Esophagus squamous epithelium (tissue), 4 donors: ENCODE data around the gene SFMBT1.

Experiments
- CTCF ChIP-seq, 6 experiments: fragments of 450-650 bp in 4 of 6; fragments of 200-600 bp in 2 of 6; sonication (generic) in 2 of 6; IDR thresholded peaks; one replicate each; pipeline ENCODE4 v1.5.1; 2016 to 2019; ENCODE audit warnings: antibody characterized with exemption in 6 of 6, mild to moderate bottlenecking in 4 of 6, moderate library complexity in 4 of 6
- POLR2A ChIP-seq, 4 donors: fragments of 450-650 bp; IDR thresholded peaks; one replicate each; pipeline ENCODE4 v1.6.1; 2017; ENCODE audit warnings: antibody characterized with exemption in 4 of 4, mild to moderate bottlenecking in 4 of 4, moderate library complexity in 3 of 4

GRCh38 chr3:53081318-53081717 lies 35.4 kb upstream of the SFMBT1 start:
- TF ChIP-seq CTCF (IDR thresholded peaks at IDR 0.05) (no peak), POLR2A (IDR thresholded peaks at IDR 0.05) (no peak)
